Natural killer cell (primary cell): Measurements from ENCODE around the gene TMEM266. TPM values are rescaled to one million over a fixed set of nuclear protein-coding genes. Genes with fewer than 3 reads are reported as not detected.

Experiments used
- ATAC-seq, 3 donors: fragments of 150-1000 bp in 2 of 3; fragments of 200-7000 bp in 1 of 3; cut with Tn5 transposase; 1 replicate in 1 of 3; 2 replicates in 2 of 3; pipeline ENCODE4 v1.10.0; 2021; ENCODE audit warnings: mild to moderate bottlenecking in 2 of 3, moderate library complexity in 2 of 3
- DNase-seq, 2 donors: peaks; one replicate each; pipeline versions ENCODE4 v3.0.0 to v3.0.0-alpha.2; 2013 to 2021; ENCODE audit warnings: mixed read lengths in 1 of 2
- H3K27ac ChIP-seq: one replicate; pipeline ENCODE4 v1.5.1; 2013; ENCODE audit warnings: mild to moderate bottlenecking, low read length
- H3K27me3 ChIP-seq: one replicate; pipeline ENCODE4 v1.6.1; 2013; ENCODE audit warnings: low read length; ENCODE audit not compliant: control insufficient read depth, insufficient read depth
- H3K36me3 ChIP-seq: one replicate; pipeline ENCODE4 v1.6.1; 2013; ENCODE audit warnings: low read length; ENCODE audit not compliant: control insufficient read depth, insufficient read depth
- H3K4me1 ChIP-seq: one replicate; pipeline ENCODE4 v1.6.1; 2013; ENCODE audit warnings: low read length; ENCODE audit not compliant: control insufficient read depth, insufficient read depth
- H3K4me3 ChIP-seq: one replicate; pipeline ENCODE4 v1.5.1; 2013; ENCODE audit warnings: low read length
- H3K9me3 ChIP-seq: one replicate; pipeline ENCODE4 v1.6.1; 2013; ENCODE audit warnings: low read length; ENCODE audit not compliant: control insufficient read depth, insufficient read depth
- H3K27ac Mint-ChIP-seq, 2 donors: one replicate each; pipeline ENCODE4 v1.8.0; 2022; ENCODE audit warnings: mild to moderate bottlenecking in 2 of 2, mixed read lengths in 2 of 2, moderate library complexity in 1 of 2
- H3K27me3 Mint-ChIP-seq, 2 donors: one replicate each; pipeline ENCODE4 v1.8.0; 2022; ENCODE audit warnings: low read depth in 2 of 2, mixed read lengths in 2 of 2
- H3K36me3 Mint-ChIP-seq: one replicate; pipeline ENCODE4 v1.8.0; 2022; ENCODE audit warnings: mixed read lengths
- H3K4me1 Mint-ChIP-seq, 2 donors: one replicate each; pipeline ENCODE4 v1.8.0; 2022; ENCODE audit warnings: mixed read lengths in 2 of 2
- H3K4me3 Mint-ChIP-seq: one replicate; pipeline ENCODE4 v1.8.0; 2022; ENCODE audit warnings: mild to moderate bottlenecking, moderate library complexity, mixed read lengths
- H3K9me3 Mint-ChIP-seq, 2 donors: one replicate each; pipeline ENCODE4 v1.8.0; 2022; ENCODE audit warnings: mixed read lengths in 2 of 2
- CTCF ChIP-seq: fragments of 200-600 bp; IDR thresholded peaks from one replicate; pipeline ENCODE4 v1.8.0; 2022; ENCODE audit warnings: antibody characterized with exemption
- WGBS: methylation state at CpG from one replicate; pipeline ENCODE4 v1.1.7; 2013; ENCODE audit warnings: missing lambda C conversion rate; ENCODE audit not compliant: insufficient coverage; 5-methylcytosine and 5-hydroxymethylcytosine counted together
- intact Hi-C: fragments of 100-400 bp; cut with micrococcal nuclease; formaldehyde crosslinking; loops from one replicate; pipeline ENCODE4 v1.14.2; 2022
- total RNA-seq, 4 donors: library from RNA; stranded (reverse); fragments of 120-200 nt in 1 of 4; gene quantifications; one replicate each; pipeline versions ENCODE4 v1.2.3 to v1.2.4, GENCODE V29; 2013 to 2022

The TMEM266 gene
- total RNA-seq, 3 donors from 2014 or later (not counting 1 experiment from before 2014, with no cell fraction given): not detected

DNA sequence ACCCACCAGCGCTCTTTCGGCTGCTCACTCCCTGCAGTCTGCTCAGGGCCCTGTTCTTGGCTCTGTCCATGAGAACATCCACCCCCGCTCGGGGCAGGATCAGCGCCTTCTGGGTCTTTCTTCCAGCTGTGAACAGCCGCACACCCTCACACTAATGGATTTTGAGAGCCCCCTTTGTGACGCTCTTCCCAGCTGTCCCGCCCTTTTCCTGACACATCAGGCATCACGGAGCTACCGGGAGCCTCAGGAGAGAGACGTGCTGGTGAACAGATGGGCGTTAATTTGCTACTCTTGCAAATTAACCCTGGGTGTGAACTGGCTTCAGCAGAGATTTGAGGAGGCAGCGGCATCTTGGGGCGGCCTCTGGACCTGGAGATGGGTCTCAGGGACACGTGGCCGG is 113.0 kb downstream of the TMEM266 start:
- H3K4me1 ChIP-seq: no peaks in the 10 kb centered on the region
- H3K4me3 Mint-ChIP-seq: no peak overlapping the region
- H3K9me3 ChIP-seq: no peaks in the 10 kb centered on the region
- no peak overlapping the region for H3K27ac Mint-ChIP-seq
- intact Hi-C loops: no loop called here
- H3K4me1 Mint-ChIP-seq: no peaks in the 10 kb centered on the region
- ATAC-seq: no peak
- no peaks in the 10 kb centered on the region for H3K9me3 Mint-ChIP-seq
- DNase-seq: no peak
- 78% methylated on average over 16 of the region's 16 CpGs for WGBS
- H3K27ac ChIP-seq: no peak overlapping the region
- no peaks in the 10 kb centered on the region for H3K27me3 ChIP-seq
- no peaks in the 10 kb centered on the region for H3K36me3 ChIP-seq
- no peak for TF ChIP-seq CTCF
- H3K4me3 ChIP-seq: no peak overlapping the region
- H3K27me3 Mint-ChIP-seq: peaks cover 3 to 10% of the 10 kb centered on the region in 2 donors
- no peaks in the 10 kb centered on the region for H3K36me3 Mint-ChIP-seq

DNA sequence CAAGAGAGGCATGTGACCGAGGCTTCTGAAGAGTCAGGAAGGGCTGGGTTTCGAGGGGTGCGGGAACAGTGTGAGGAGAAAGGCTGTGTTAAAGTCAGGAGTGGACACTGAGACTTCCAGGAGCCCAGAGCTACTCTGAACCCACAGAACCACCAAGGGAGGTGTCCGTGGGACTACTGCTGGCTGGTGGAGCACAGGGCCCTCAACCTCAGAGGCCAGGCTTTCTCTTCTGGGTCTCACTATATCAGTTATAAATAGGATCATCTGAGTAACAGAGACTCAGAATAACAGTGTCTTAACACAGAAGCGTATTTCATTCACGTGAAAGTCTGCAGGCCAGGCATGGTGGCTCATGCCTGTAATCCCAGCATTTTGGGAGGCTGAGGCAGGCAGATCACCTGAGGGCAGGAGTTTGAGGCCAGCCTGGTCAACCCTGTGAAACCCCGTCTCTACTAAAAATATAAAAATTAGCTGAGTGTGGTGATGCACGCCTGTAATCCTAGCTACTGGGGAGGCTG is 113.6 kb downstream of the TMEM266 start:
- no peak overlapping the region for H3K4me3 Mint-ChIP-seq
- H3K27ac Mint-ChIP-seq: no peak overlapping the region
- H3K36me3 Mint-ChIP-seq: no peaks in the 10 kb centered on the region
- Histone ChIP-seq H3K4me3 (no peak overlapping the region), H3K4me1 (no peaks in the 10 kb centered on the region), H3K36me3 (no peaks in the 10 kb centered on the region), H3K9me3 (no peaks in the 10 kb centered on the region), H3K27me3 (no peaks in the 10 kb centered on the region), H3K27ac (no peak overlapping the region)
- H3K4me1 Mint-ChIP-seq: no peaks in the 10 kb centered on the region
- ATAC-seq (no peak), DNase-seq (no peak)
- WGBS: 87% methylated on average over 8 of the region's 8 CpGs
- intact Hi-C loops: no loop called here
- no peak for TF ChIP-seq CTCF
- H3K27me3 Mint-ChIP-seq: peaks cover 7 to 14% of the 10 kb centered on the region in 2 donors
- H3K9me3 Mint-ChIP-seq: no peaks in the 10 kb centered on the region

- Histone ChIP-seq H3K36me3 (no peaks in the 10 kb centered on the region), H3K27me3 (no peaks in the 10 kb centered on the region), H3K4me1 (no peaks in the 10 kb centered on the region), H3K27ac (no peak overlapping the region), H3K9me3 (no peaks in the 10 kb centered on the region), H3K4me3 (no peak overlapping the region)
- no peak overlapping the region for H3K27ac Mint-ChIP-seq
- no peaks in the 10 kb centered on the region for H3K4me1 Mint-ChIP-seq
- intact Hi-C loops: no loop called here
- TF ChIP-seq CTCF: no peak
- ATAC-seq: no peak
- 90% methylated on average over 5 of the region's 5 CpGs for WGBS
- no peak overlapping the region for H3K4me3 Mint-ChIP-seq
- DNase-seq: no peak
- H3K9me3 Mint-ChIP-seq: no peaks in the 10 kb centered on the region
- peaks cover 7 to 14% of the 10 kb centered on the region in 2 donors for H3K27me3 Mint-ChIP-seq
- H3K36me3 Mint-ChIP-seq: no peaks in the 10 kb centered on the region
These were observed 114.9 kb downstream of the TMEM266 start for GRCh38 chr15:76174654-76175053.

- Mint-ChIP-seq H3K9me3 (no peaks in the 10 kb centered on the region), H3K27ac (no peak overlapping the region), H3K36me3 (no peaks in the 10 kb centered on the region), H3K4me1 (no peaks in the 10 kb centered on the region), H3K27me3 (peaks cover 7 to 14% of the 10 kb centered on the region in 2 donors), H3K4me3 (no peak overlapping the region)
- TF ChIP-seq CTCF: no peak
- ATAC-seq: no peak
- no peaks in the 10 kb centered on the region for H3K36me3 ChIP-seq
- intact Hi-C loops: no loop called here
- 86% methylated on average over 8 of the region's 8 CpGs for WGBS
- no peak for DNase-seq
- no peak overlapping the region for H3K4me3 ChIP-seq
- no peaks in the 10 kb centered on the region for H3K27me3 ChIP-seq
- H3K9me3 ChIP-seq: no peaks in the 10 kb centered on the region
- no peaks in the 10 kb centered on the region for H3K4me1 ChIP-seq
- H3K27ac ChIP-seq: no peak overlapping the region
These were observed 115.7 kb downstream of the TMEM266 start for GRCh38 chr15:76175442-76175841.
